ENCODE data around the gene FEV. TPM values are rescaled to one million over a fixed set of nuclear protein-coding genes. Genes with fewer than 3 reads are reported as not detected.

Gene FEV
- total RNA-seq, 2 experiments from 2014 or later, result not detected

GRCh38 chr2:218985325-218986091 lies 524 bp upstream of the FEV start:
- H3K4me3 Mint-ChIP-seq, result no peak overlapping the region
- CTCF ChIA-PET, result interaction anchor here (1.2 to 7.1 kb wide), 2 partner anchors 9 to 11 kb away, joined by 4 to 74 read pairs; partner anchors contain the start of gene CRYBA2

GRCh38 chr2:218984239-218985020 lies 554 bp downstream of the FEV start:
- Mint-ChIP-seq H3K4me1 (peaks cover 10% of the 10 kb centered on the region), H3K9me3 (ENCODE audit: low read depth) (no peaks in the 10 kb centered on the region), H3K4me3 (no peak overlapping the region), H3K36me3 (no peaks in the 10 kb centered on the region), H3K27me3 (peaks cover 87% of the 10 kb centered on the region), H3K27ac (peak overlapping the region; percentile 4)
- DNase-seq, result no peak
- ATAC-seq, result no peak
- CTCF ChIA-PET, result interaction anchor here (1.2 to 7.1 kb wide), 2 partner anchors 10 kb away, joined by 4 to 74 read pairs; partner anchors contain the start of gene CRYBA2

More at GRCh38 chr2:218985325-218986091, 524 bp upstream of the FEV start:
- ATAC-seq (no peak), DNase-seq (no peak)
- no peaks in the 10 kb centered on the region for H3K9me3 Mint-ChIP-seq (ENCODE audit: low read depth)
- peaks cover 90% of the 10 kb centered on the region for H3K27me3 Mint-ChIP-seq
- H3K27ac Mint-ChIP-seq, result no peak overlapping the region
- peaks cover 8% of the 10 kb centered on the region for H3K4me1 Mint-ChIP-seq
- H3K36me3 Mint-ChIP-seq, result no peaks in the 10 kb centered on the region

- Mint-ChIP-seq H3K9me3 (ENCODE audit: low read depth) (no peaks in the 10 kb centered on the region), H3K4me3 (no peak overlapping the region), H3K36me3 (no peaks in the 10 kb centered on the region), H3K27ac (no peak overlapping the region), H3K27me3 (peaks cover 86% of the 10 kb centered on the region), H3K4me1 (peaks cover 10% of the 10 kb centered on the region)
- DNase-seq (no peak), ATAC-seq (no peak)
- CTCF ChIA-PET, result interaction anchor here (1.2 to 7.1 kb wide), 2 partner anchors 9 to 11 kb away, joined by 4 to 74 read pairs; partner anchors contain the start of gene CRYBA2
These were observed 1.1 kb downstream of the FEV start for GRCh38 chr2:218983934-218984238.

GRCh38 chr2:218983263-218983933 lies 1.6 kb downstream of the FEV start:
- no peak overlapping the region for H3K27ac Mint-ChIP-seq
- H3K27me3 Mint-ChIP-seq, result peaks cover 85% of the 10 kb centered on the region
- no peaks in the 10 kb centered on the region for H3K9me3 Mint-ChIP-seq (ENCODE audit: low read depth)
- CTCF ChIA-PET, result interaction anchor here (0.9 to 7.1 kb wide), 5 partner anchors 11 to 84 kb away, joined by 3 to 74 read pairs (median 3); partner anchors contain the start of genes CDK5R2 and CRYBA2
- ATAC-seq, result no peak
- no peaks in the 10 kb centered on the region for H3K36me3 Mint-ChIP-seq
- H3K4me1 Mint-ChIP-seq, result peaks cover 10% of the 10 kb centered on the region
- H3K4me3 Mint-ChIP-seq, result no peak overlapping the region
- DNase-seq, result no peak

- H3K4me3 Mint-ChIP-seq, result no peak overlapping the region
- DNase-seq (no peak), ATAC-seq (no peak)
- H3K4me1 Mint-ChIP-seq, result peaks cover 10% of the 10 kb centered on the region
- no peaks in the 10 kb centered on the region for H3K36me3 Mint-ChIP-seq
- CTCF ChIA-PET, result interaction anchor here (0.5 to 7.1 kb wide), 8 partner anchors 12 to 209 kb away, joined by 3 to 74 read pairs (median 4); partner anchors contain the start of genes CDK5R2 and CRYBA2
- no peaks in the 10 kb centered on the region for H3K9me3 Mint-ChIP-seq (ENCODE audit: low read depth)
- H3K27me3 Mint-ChIP-seq, result peaks cover 83% of the 10 kb centered on the region
- no peak overlapping the region for H3K27ac Mint-ChIP-seq
These were observed 2.3 kb downstream of the FEV start for GRCh38 chr2:218982586-218983262.

- no peak overlapping the region for H3K4me3 Mint-ChIP-seq
- H3K9me3 Mint-ChIP-seq (ENCODE audit: low read depth), result no peaks in the 10 kb centered on the region
- no peaks in the 10 kb centered on the region for H3K36me3 Mint-ChIP-seq
- peaks cover 82% of the 10 kb centered on the region for H3K27me3 Mint-ChIP-seq
- ATAC-seq, result no peak
- DNase-seq, result no peak
- peaks cover 10% of the 10 kb centered on the region for H3K4me1 Mint-ChIP-seq
- CTCF ChIA-PET, result interaction anchor here (0.5 to 7.1 kb wide), 14 partner anchors 12 to 210 kb away, joined by 3 to 74 read pairs (median 4); partner anchors contain the start of genes CDK5R2 and CRYBA2
- no peak overlapping the region for H3K27ac Mint-ChIP-seq
These were observed 3.0 kb downstream of the FEV start for GRCh38 chr2:218981881-218982585.

GRCh38 chr2:218981390-218981880 lies 3.5 kb downstream of the FEV start:
- CTCF ChIA-PET, result interaction anchor here (0.6 to 7.1 kb wide), 12 partner anchors 13 to 314 kb away, joined by 3 to 74 read pairs (median 10); partner anchors contain the start of gene CRYBA2
- Mint-ChIP-seq H3K9me3 (ENCODE audit: low read depth) (no peaks in the 10 kb centered on the region), H3K4me3 (peak overlapping the region; percentile 10), H3K27me3 (peaks cover 82% of the 10 kb centered on the region), H3K4me1 (peaks cover 10% of the 10 kb centered on the region), H3K36me3 (no peaks in the 10 kb centered on the region), H3K27ac (peak overlapping the region; percentile 20)
- no peak for DNase-seq
- no peak for ATAC-seq

GRCh38 chr2:218980735-218981389 lies 4.1 kb downstream of the FEV start:
- Mint-ChIP-seq H3K4me1 (peaks cover 10% of the 10 kb centered on the region), H3K36me3 (no peaks in the 10 kb centered on the region), H3K4me3 (peak overlapping the region; percentile 10), H3K27ac (peak overlapping the region; percentile 42), H3K9me3 (ENCODE audit: low read depth) (no peaks in the 10 kb centered on the region), H3K27me3 (peaks cover 81% of the 10 kb centered on the region)
- DNase-seq, result no peak
- ATAC-seq, result no peak
- CTCF ChIA-PET, result interaction anchor here (0.6 to 7.1 kb wide), 52 partner anchors 7 to 570 kb away, joined by 3 to 74 read pairs (median 4); partner anchors contain the start of genes CDK5R2, CFAP65, CRYBA2 and DNAJB2

- DNase-seq (peak; percentile 87), ATAC-seq (peak; percentile 94)
- Mint-ChIP-seq H3K9me3 (ENCODE audit: low read depth) (no peaks in the 10 kb centered on the region), H3K27ac (no peak overlapping the region), H3K27me3 (peaks cover 83% of the 10 kb centered on the region), H3K36me3 (no peaks in the 10 kb centered on the region), H3K4me3 (no peak overlapping the region), H3K4me1 (peaks cover 10% of the 10 kb centered on the region)
- CTCF ChIA-PET, result interaction anchor here (0.6 to 7.1 kb wide), 61 partner anchors 8 to 571 kb away, joined by 3 to 74 read pairs (median 4); partner anchors contain the start of genes CDK5R2, CFAP65, CRYBA2 and DNAJB2
These were observed 4.9 kb downstream of the FEV start for GRCh38 chr2:218979846-218980734.

GRCh38 chr2:218975060-218975777 lies 9.8 kb downstream of the FEV start:
- no peak for DNase-seq
- ATAC-seq, result no peak
- Mint-ChIP-seq H3K9me3 (ENCODE audit: low read depth) (no peaks in the 10 kb centered on the region), H3K4me3 (no peak overlapping the region), H3K4me1 (peaks cover 2% of the 10 kb centered on the region), H3K27ac (no peak overlapping the region), H3K36me3 (no peaks in the 10 kb centered on the region), H3K27me3 (peaks cover 73% of the 10 kb centered on the region)
- CTCF ChIA-PET, result interaction anchor here (0.6 to 1.6 kb wide), 6 partner anchors 9 to 122 kb away, joined by 3 to 5 read pairs (median 4); partner anchors contain the start of gene FEV
